Uterus (tissue), 2 donors: Measurements from ENCODE around the gene HSD3B7.

Experiments
- POLR2A ChIP-seq, 2 donors: fragments of 450-650 bp; IDR thresholded peaks; one replicate each; pipeline ENCODE4 v1.6.1; 2016; ENCODE audit warnings: antibody characterized with exemption in 2 of 2, mild to moderate bottlenecking in 1 of 2, moderate library complexity in 1 of 2
- TF ChIP-seq, protein P1 (sequence below), 4 experiments: fragments of 200-600 bp in 2 of 4; fragments of 450-650 bp in 2 of 4; sonication (generic) in 2 of 4; IDR thresholded peaks; one replicate each; pipeline ENCODE4 v1.5.1; 2016 to 2019; ENCODE audit warnings: antibody characterized with exemption in 4 of 4, mild to moderate bottlenecking in 2 of 4, moderate library complexity in 1 of 4

DNA sequence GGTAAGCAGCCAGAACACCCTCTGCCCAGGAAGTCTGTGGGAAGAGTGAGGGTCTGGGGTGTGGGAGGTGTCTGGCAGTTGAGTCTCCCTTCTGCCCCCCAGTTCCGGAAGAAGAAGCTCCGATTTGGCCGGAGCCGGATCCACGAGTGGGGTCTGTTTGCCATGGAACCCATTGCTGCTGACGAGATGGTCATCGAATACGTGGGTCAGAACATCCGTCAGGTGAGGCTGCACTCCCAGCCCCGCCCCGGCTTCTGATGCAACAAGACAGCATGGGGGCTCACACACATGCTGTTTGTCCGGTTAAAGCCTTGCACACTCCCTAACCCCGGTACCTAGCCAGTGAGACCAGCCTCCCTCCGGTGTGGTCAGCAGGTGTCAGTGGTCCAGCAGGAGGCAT is 4.0 kb upstream of the HSD3B7 start:
- TF ChIP-seq, protein P1, sequence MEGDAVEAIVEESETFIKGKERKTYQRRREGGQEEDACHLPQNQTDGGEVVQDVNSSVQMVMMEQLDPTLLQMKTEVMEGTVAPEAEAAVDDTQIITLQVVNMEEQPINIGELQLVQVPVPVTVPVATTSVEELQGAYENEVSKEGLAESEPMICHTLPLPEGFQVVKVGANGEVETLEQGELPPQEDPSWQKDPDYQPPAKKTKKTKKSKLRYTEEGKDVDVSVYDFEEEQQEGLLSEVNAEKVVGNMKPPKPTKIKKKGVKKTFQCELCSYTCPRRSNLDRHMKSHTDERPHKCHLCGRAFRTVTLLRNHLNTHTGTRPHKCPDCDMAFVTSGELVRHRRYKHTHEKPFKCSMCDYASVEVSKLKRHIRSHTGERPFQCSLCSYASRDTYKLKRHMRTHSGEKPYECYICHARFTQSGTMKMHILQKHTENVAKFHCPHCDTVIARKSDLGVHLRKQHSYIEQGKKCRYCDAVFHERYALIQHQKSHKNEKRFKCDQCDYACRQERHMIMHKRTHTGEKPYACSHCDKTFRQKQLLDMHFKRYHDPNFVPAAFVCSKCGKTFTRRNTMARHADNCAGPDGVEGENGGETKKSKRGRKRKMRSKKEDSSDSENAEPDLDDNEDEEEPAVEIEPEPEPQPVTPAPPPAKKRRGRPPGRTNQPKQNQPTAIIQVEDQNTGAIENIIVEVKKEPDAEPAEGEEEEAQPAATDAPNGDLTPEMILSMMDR (IDR thresholded peaks at IDR 0.05): no peak
- no peak for TF ChIP-seq POLR2A (IDR thresholded peaks at IDR 0.05)
